Omental fat pad (tissue), 4 donors: ENCODE results near the gene FYB1. TPM values are rescaled to one million over a fixed set of nuclear protein-coding genes. Genes with fewer than 3 reads are reported as not detected.

Experiments used
- ATAC-seq: fragments of 150-250 bp; one replicate; pipeline ENCODE4 v1.9.1; 2016; ENCODE audit warnings: mild to moderate bottlenecking, moderate library complexity; ENCODE audit not compliant: low FRiP score
- DNase-seq: peaks from one replicate; pipeline ENCODE4 v3.0.0-alpha.2; 2019; ENCODE audit warnings: low spot score
- CTCF ChIP-seq, 3 donors: fragments of 450-650 bp; IDR thresholded peaks; one replicate each; pipeline ENCODE4 v1.5.1; 2016 to 2017; ENCODE audit warnings: antibody characterized with exemption in 3 of 3, mild to moderate bottlenecking in 3 of 3, moderate library complexity in 2 of 3
- total RNA-seq, 4 donors: library from RNA; depleted of rRNA; stranded (reverse); fragments of >200 nt; gene quantifications; one replicate each; pipeline ENCODE4 v1.1.0, GENCODE V29; 2016

The FYB1 gene
- total RNA-seq, 4 donors from 2014 or later = 13.2 to 46.2 (median 22.6) TPM

DNA sequence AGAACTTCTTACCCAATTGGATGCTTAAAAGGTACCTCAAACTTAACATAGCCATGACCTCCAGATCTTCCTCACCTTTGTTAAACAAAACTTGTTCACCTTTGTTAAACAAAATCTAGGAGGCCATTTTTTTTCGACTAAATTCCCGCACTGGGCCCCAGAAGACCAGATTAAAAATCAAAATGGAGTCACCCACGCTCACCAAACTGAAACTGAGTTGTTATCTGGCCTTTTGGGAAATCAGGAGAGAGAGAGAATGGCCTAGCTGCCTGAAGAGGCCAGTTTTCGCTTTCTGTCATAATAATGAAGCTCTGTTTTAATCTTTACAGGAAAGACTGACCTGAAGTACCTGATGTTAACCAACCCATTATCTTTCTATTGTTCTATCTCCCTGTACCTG lies 69.4 kb downstream of the FYB1 start:
- no peak for TF ChIP-seq CTCF (IDR thresholded peaks at IDR 0.05)
- no peak for DNase-seq
- ATAC-seq = no peak

DNA sequence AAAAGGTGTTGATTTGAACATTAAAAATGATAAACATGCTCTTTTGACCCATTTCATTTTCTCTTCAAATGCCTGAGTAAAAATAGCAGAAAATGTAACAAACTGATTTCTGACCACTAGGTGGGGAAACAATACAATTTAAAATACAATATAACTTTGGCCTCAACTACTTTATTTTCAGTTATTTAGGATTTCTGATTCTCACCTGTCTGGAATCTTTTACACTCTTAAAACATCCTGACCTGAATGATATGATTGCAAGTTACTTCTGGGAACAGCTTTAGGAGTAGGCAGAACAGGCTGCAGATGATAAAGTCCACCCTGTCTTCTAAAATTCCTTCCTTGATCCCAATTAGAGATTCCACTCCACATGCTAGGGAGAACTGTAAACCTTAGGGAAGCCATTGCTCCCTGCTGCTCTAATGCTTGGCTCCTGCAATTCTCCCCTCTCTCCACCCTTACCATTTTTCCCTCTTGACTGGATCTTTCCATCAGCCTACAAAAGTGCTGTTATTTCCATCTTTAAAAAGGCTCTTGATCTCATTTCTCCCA lies 70.3 kb downstream of the FYB1 start:
- ATAC-seq = no peak

DNA sequence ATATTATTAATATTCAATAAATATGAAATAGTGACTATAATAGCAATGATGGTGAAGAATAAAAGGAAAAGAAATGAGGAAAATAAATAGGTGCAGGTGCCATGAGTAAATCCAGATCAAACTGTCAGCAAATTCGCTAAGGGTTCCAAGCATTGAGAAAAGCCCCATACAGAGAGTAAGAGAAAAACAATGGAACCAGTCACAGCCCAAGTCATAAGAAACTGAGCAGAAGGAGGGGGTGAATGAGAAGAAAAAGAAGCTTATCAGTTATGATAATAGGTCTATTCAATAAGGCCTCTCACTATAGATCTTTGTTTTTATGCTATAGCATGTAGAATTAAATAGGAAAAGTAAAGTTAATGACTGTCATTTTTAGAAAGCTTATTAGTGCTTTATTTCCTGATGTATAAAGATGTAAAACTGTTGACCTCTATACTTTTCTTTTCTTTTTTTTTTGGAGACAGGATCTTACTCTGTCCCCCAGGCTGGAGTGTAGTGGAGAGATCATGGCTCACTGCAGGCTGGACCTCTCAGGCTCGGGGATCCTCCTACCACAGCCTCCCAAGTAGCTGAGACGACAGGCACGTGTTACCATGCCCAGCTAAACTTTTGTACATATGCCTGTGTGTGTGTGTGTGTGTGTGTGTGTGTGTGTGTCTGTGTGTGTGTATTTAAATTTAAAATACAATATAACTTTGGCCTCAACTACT lies 72.4 kb downstream of the FYB1 start:
- ATAC-seq = no peak
- no peak for TF ChIP-seq CTCF (IDR thresholded peaks at IDR 0.05)

More for the DNA sequence above, 70.3 kb downstream of the FYB1 start:
- DNase-seq = no peak
- TF ChIP-seq CTCF (IDR thresholded peaks at IDR 0.05) = no peak

DNA sequence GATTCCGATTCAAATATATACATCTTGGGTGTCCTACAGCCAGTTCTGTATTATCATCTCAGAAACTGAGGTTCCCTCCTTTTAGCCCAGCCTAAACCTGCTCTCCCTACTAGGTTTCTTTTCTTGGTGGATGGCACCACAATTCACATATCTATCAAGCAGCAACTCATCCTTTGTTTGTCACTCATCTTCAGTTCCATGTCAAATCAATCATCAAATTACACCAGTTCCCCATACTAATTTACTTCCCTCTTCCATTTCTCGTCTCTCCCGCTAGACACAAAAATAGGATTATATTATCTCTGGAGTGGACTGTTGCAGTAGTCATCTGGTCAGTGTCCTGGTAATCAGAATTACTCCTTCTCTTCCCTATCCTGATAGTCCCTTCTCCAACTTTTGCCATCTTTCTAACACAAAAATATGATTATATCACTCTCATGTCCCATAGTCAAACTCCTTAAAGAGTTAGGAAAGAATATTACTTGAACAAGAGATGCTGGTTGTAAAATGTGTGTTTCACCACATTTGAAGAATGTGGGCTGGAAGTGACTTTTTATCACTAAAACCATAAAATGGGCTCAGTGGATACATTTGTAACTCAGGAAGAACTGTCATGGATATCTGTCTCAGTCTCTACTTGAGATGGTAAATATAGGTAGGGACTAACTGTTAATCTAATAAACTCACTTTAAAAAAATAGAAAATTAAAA lies 76.1 kb downstream of the FYB1 start:
- ATAC-seq (no peak), DNase-seq (no peak)
- TF ChIP-seq CTCF (IDR thresholded peaks at IDR 0.05) = no peak

More for the DNA sequence above, 72.4 kb downstream of the FYB1 start:
- no peak for DNase-seq

GRCh38 chr5:39140558-39141168 lies 78.7 kb downstream of the FYB1 start:
- DNase-seq (no peak), ATAC-seq (no peak)
- TF ChIP-seq CTCF (IDR thresholded peaks at IDR 0.05) = no peak

DNA sequence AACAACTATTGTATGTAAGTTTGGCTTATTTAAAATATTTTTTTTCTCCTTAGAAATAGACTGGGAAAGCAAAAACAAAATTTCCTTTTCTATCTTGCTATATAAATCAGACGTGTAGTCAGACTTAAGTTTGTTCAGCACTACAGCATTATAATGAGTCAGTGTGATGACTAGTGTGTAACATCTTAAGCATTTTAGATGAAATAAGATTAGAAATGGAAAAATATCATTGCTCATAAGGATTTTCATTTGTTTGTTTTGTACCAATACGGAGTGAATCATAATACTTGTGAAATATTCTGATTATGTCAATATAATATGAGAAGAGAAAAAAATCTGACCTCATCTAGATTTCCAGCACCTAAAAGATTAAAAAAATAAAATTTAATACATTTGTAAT lies 80.5 kb downstream of the FYB1 start:
- ATAC-seq = no peak
- DNase-seq = no peak
- no peak for TF ChIP-seq CTCF (IDR thresholded peaks at IDR 0.05)
